Naive thymus-derived CD8-positive, alpha-beta T cell (primary cell): ENCODE data around the gene CCDC86. TPM values are rescaled to one million over a fixed set of nuclear protein-coding genes. Genes with fewer than 3 reads are reported as not detected.

Source experiments
- ATAC-seq, 2 donors: fragments of 150-1000 bp; cut with Tn5 transposase in 1 of 2; sonication (Bioruptor Pico), chemical (Tn5 transposase) in 1 of 2; 1 replicate in 1 of 2; 2 replicates in 1 of 2; pipeline ENCODE4 v1.10.0; 2021; ENCODE audit warnings: mild to moderate bottlenecking in 2 of 2, moderate library complexity in 2 of 2
- POLR2A ChIA-PET: fragments of 350-600 bp; sonication (Branson Sonifier 250); formaldehyde crosslinking; loops from one replicate; lab custom pipeline; 2021; ENCODE audit warnings: antibody characterized with exemption; lab: Charles Lee
- DNase-seq, 10 donors: peaks; one replicate each; pipeline versions ENCODE4 v3.0.0 to v3.0.0-alpha.2; 2020 to 2022
- H3K27ac Mint-ChIP-seq, 10 donors: one replicate each; pipeline ENCODE4 v1.8.0; 2020 to 2022; ENCODE audit warnings: mild to moderate bottlenecking in 10 of 10, mixed read lengths in 10 of 10, moderate library complexity in 4 of 10, inconsistent platforms in 1 of 10
- H3K27me3 Mint-ChIP-seq, 5 donors: one replicate each; pipeline ENCODE4 v1.8.0; 2021 to 2022; ENCODE audit warnings: mixed read lengths in 5 of 5
- H3K36me3 Mint-ChIP-seq, 3 donors: one replicate each; pipeline ENCODE4 v1.8.0; 2020 to 2022; ENCODE audit warnings: mixed read lengths in 3 of 3, mild to moderate bottlenecking in 2 of 3, inconsistent platforms in 1 of 3
- H3K4me1 Mint-ChIP-seq, 4 donors: one replicate each; pipeline ENCODE4 v1.8.0; 2021 to 2022; ENCODE audit warnings: mixed read lengths in 4 of 4
- H3K4me3 Mint-ChIP-seq, 10 donors: one replicate each; pipeline ENCODE4 v1.8.0; 2020 to 2022; ENCODE audit warnings: mild to moderate bottlenecking in 10 of 10, mixed read lengths in 10 of 10, moderate library complexity in 6 of 10, inconsistent platforms in 1 of 10
- H3K9me3 Mint-ChIP-seq, 9 donors: one replicate each; pipeline ENCODE4 v1.8.0; 2020 to 2022; ENCODE audit warnings: mixed read lengths in 9 of 9, mild to moderate bottlenecking in 3 of 9, inconsistent platforms in 1 of 9, moderate library complexity in 1 of 9
- polyA plus RNA-seq, 3 donors: library from polyadenylated mRNA; unstranded; fragments of 300-500 nt; fragmentation: Illumina TruSeq; gene quantifications; one replicate each; pipeline ENCODE4 v1.2.3, GENCODE V29; 2021
- total RNA-seq, 8 experiments: library from RNA in 2 of 8; stranded (reverse) in 2 of 8; gene quantifications; one replicate each; pipeline ENCODE4 v1.2.3 and lab custom pipeline; 2021 to 2026

Gene CCDC86
- total and polyA plus RNA-seq, 5 experiments from 2014 or later: 10.8 to 27.1 (median 12.0) TPM

GRCh38 chr11:60849641-60850520, 8.0 kb downstream of the CCDC86 start:
- Mint-ChIP-seq H3K4me3 (no peak overlapping the region), H3K36me3 (peaks cover 0 to 63% (median 21%) of the 10 kb centered on the region in 3 donors), H3K27ac (no peak overlapping the region), H3K9me3 (no peaks in the 10 kb centered on the region), H3K27me3 (no peaks in the 10 kb centered on the region), H3K4me1 (peaks cover 6 to 15% (median 11%) of the 10 kb centered on the region in 4 donors)
- DNase-seq (no peak), ATAC-seq (no peak)
- POLR2A ChIA-PET: no interaction called here

GRCh38 chr11:60851327-60852104, 9.6 kb downstream of the CCDC86 start:
- no peak for DNase-seq
- H3K36me3 Mint-ChIP-seq: peaks cover 0 to 53% (median 20%) of the 10 kb centered on the region in 3 donors
- ATAC-seq: no peak
- H3K27ac Mint-ChIP-seq: peak overlapping the region in 2 of 10 donors; percentile 33 to 61
- H3K9me3 Mint-ChIP-seq: no peaks in the 10 kb centered on the region
- no peak overlapping the region for H3K4me3 Mint-ChIP-seq
- POLR2A ChIA-PET: interaction anchor here (0.5 to 1.1 kb wide), 3 partner anchors 20 to 60 kb away, joined by 3 read pairs; no protein-coding TSS in a partner anchor
- no peaks in the 10 kb centered on the region for H3K27me3 Mint-ChIP-seq
- peaks cover 7 to 25% (median 17%) of the 10 kb centered on the region in 4 donors for H3K4me1 Mint-ChIP-seq

GRCh38 chr11:60852117-60852981, 10.4 kb downstream of the CCDC86 start:
- DNase-seq: no peak
- no peaks in the 10 kb centered on the region for H3K9me3 Mint-ChIP-seq
- H3K27ac Mint-ChIP-seq: no peak overlapping the region
- ATAC-seq: no peak
- POLR2A ChIA-PET: interaction anchor here (0.5 kb wide), 1 partner anchor 60 kb away, joined by 3 read pairs; no protein-coding TSS in a partner anchor
- peaks cover 0 to 46% (median 20%) of the 10 kb centered on the region in 3 donors for H3K36me3 Mint-ChIP-seq
- peaks cover 7 to 31% (median 20%) of the 10 kb centered on the region in 4 donors for H3K4me1 Mint-ChIP-seq
- H3K4me3 Mint-ChIP-seq: peak overlapping the region in 2 of 10 donors; percentile 14 to 28
- H3K27me3 Mint-ChIP-seq: no peaks in the 10 kb centered on the region

GRCh38 chr11:60852982-60853950, 11.4 kb downstream of the CCDC86 start:
- Mint-ChIP-seq H3K4me3 (no peak overlapping the region), H3K9me3 (no peaks in the 10 kb centered on the region), H3K4me1 (peaks cover 10 to 40% (median 28%) of the 10 kb centered on the region in 4 donors), H3K27ac (no peak overlapping the region), H3K36me3 (peaks cover 0 to 37% (median 20%) of the 10 kb centered on the region in 3 donors), H3K27me3 (no peaks in the 10 kb centered on the region)
- ATAC-seq: no peak
- POLR2A ChIA-PET: no interaction called here
- DNase-seq: no peak

- Mint-ChIP-seq H3K4me1 (peaks cover 18 to 47% (median 38%) of the 10 kb centered on the region in 4 donors), H3K4me3 (peak overlapping the region in 2 of 10 donors; percentile 59 to 84), H3K27me3 (no peaks in the 10 kb centered on the region), H3K36me3 (peaks cover 0 to 27% (median 16%) of the 10 kb centered on the region in 3 donors), H3K27ac (peak overlapping the region in 1 of 10 donors; percentile 34), H3K9me3 (no peaks in the 10 kb centered on the region)
- POLR2A ChIA-PET: no interaction called here
- no peak for ATAC-seq
- no peak for DNase-seq
Measured at GRCh38 chr11:60854140-60854846, 12.4 kb downstream of the CCDC86 start.

GRCh38 chr11:60854847-60855725, 13.2 kb downstream of the CCDC86 start:
- no peak for DNase-seq
- Mint-ChIP-seq H3K27ac (peak overlapping the region in 8 of 10 donors; percentile 7 to 89 (median 58)), H3K27me3 (no peaks in the 10 kb centered on the region), H3K9me3 (no peaks in the 10 kb centered on the region), H3K4me1 (peaks cover 18 to 54% (median 42%) of the 10 kb centered on the region in 4 donors), H3K4me3 (peak overlapping the region in 4 of 10 donors; percentile 44 to 84 (median 62)), H3K36me3 (peaks cover 0 to 20% (median 16%) of the 10 kb centered on the region in 3 donors)
- POLR2A ChIA-PET: interaction anchor here (1.1 kb wide), 2 partner anchors 9 to 13 kb away, joined by 4 to 5 read pairs; partner anchors contain the start of gene CCDC86
- ATAC-seq: no peak

GRCh38 chr11:60855726-60856633, 14.1 kb downstream of the CCDC86 start, which contains the start of gene PTGDR2:
PTGDR2 (minus strand) TSS chr11:60855950; CDS start chr11:60853722, 2,228 bp downstream.
- no peaks in the 10 kb centered on the region for H3K9me3 Mint-ChIP-seq
- POLR2A ChIA-PET: interaction anchor here (0.8 to 1.1 kb wide), 3 partner anchors 10 to 225 kb away, joined by 3 to 5 read pairs (median 4); partner anchors contain the start of gene CCDC86
- H3K36me3 Mint-ChIP-seq: peaks cover 0 to 11% (median 10%) of the 10 kb centered on the region in 3 donors
- H3K4me3 Mint-ChIP-seq: peak within 1 kb of the TSS in 6 of 10 donors; percentile 44 to 84 (median 52)
- DNase-seq (no peak), ATAC-seq (peak in 1 of 2 donors; percentile 48)
- peaks cover 18 to 54% (median 43%) of the 10 kb centered on the region in 4 donors for H3K4me1 Mint-ChIP-seq
- H3K27ac Mint-ChIP-seq: peak within 1 kb of the TSS in 8 of 10 donors; percentile 7 to 89 (median 74)
- H3K27me3 Mint-ChIP-seq: no peaks in the 10 kb centered on the region

- Mint-ChIP-seq H3K9me3 (no peaks in the 10 kb centered on the region), H3K27ac (peak overlapping the region in 9 of 10 donors; percentile 5 to 79 (median 32)), H3K27me3 (no peaks in the 10 kb centered on the region), H3K4me1 (peaks cover 19 to 52% (median 43%) of the 10 kb centered on the region in 4 donors), H3K36me3 (no peaks in the 10 kb centered on the region), H3K4me3 (peak overlapping the region in 3 of 10 donors; percentile 3 to 51 (median 42))
- no peak for DNase-seq
- POLR2A ChIA-PET: interaction anchor here (0.7 kb wide), 1 partner anchor 12 kb away, joined by 3 read pairs; no protein-coding TSS in a partner anchor
- no peak for ATAC-seq
Measured at GRCh38 chr11:60857378-60858232, 15.7 kb downstream of the CCDC86 start.
